HG03097 (cell line): Measurements from ENCODE around the gene IRX3.

Source experiments
- ATAC-seq: cut with Tn5 transposase; IDR thresholded peaks from one replicate; pipeline ENCODE4 v1.9.1; 2021; ENCODE audit not compliant: unreplicated experiment, low FRiP score

Gene IRX3

DNA sequence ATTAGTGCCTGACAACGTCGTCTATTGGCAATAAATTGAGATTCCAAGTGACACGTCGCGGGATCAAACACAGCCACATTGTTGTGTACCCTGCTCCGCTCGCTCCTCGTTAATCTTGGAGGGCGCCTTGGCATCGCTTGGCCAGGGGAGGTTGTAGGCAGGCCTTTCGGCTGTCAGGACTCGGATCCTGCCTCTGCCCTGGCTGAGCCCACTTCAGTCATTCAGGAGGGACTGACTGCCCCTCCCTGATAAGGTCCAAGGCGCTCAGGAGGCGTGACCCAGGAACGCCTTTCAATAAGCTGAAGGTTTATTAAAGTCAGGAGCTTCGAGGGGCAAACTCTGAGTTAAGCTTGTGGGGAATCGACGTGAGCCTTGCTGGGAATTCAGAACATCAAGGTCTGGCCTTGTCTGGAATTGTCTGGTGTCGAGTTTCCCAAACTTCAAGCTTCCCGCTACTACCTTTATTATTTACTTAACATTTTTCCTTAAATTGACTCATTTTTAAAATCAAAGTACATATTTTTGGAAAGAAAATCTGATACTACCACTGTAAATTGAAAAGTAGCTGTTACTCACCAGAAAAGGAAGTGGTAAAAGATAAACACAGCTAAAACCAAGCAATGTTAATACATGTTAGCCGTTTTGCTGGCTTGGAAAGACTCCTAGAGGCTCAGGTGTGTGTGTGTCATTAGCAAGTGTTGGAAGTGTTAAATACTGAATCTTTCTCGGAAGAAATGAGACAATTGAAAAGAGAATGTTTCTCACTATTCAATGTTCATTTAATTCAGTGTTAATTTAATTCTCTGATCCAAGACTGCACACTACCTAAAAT lies 5.3 kb upstream of the IRX3 start:
- no peak for ATAC-seq

DNA sequence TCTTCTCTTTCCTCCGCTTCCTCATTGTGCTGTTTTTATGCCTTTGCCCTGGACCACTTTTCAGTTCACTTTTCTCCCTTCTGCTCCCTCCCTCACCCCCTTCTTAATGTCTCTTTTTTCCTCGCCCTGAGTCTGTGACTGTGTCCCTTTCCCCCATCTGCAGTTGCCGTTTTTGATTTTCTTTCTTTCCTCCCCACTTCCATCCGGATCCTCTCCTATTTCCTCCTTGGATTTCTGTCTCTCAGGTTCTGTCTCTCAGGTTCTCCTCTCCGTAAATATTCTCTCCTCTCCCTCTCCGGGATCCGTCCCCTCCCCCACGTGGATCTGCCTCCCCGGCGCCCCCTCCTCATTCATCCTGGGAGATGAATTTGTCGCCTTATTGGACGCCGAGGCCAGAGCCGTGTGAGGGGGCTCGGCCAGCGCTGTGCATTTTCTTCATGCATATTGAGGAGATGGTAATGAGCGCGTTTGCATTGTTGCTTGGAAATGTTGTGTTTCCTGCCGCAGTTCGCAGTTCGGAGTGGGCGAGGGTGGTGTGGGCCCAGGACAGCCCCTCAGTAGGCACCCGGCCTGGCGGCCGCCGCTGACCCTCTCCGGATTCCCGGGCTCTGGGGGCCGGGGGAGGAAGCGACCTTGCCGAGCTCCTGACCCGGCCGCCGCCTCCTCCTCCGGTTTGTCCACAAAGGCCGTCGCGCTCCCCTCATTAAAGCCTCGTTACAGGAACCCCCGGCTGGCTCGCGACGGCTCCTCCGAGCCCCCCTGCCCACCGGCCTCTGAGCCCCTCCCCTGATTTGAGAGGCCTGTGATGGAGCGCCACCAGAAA lies 4.5 kb upstream of the IRX3 start:
- no peak for ATAC-seq

DNA sequence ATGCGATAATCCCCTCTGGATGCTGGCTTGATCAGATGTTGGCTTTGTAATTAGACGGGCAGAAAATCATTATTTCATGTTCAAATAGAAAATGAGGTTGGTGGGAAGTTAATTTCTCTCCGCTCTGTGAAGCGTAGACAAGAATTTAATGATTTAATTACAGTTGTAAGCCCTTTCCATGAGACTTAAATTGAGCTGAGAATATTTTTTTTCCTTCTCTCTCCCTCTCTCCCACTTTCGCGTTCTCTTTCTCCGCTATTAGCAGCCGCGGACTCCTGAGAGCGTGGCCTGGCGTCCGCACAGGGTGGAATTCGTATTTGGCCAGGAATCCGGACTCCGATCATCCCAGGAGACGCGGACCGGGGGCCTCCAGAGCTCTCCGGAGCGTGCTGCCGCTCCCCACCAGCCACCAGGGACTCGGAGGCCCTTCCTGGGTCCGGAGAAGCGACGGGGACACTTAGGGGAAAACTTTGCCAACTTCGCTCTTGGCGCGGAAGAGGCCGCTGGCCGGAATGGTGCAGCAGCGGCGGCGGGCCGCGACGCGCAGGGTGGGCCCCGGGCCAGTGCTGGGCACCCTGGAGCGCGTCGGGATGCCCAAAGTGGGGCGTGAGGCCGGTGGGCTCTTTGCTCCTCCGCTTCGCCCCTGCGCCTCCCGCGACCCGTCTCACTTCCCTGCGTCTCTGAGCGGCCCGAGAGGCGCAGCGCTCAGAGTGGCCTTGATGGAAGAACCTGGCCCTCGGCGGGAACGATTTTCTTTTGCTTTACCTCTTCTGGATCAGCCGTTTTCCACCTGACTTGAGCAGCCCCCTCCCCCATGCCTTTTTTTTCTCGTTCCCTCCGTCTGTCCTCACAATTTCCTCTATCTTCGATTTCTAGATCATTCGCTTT lies 3.6 kb upstream of the IRX3 start:
- no peak for ATAC-seq

DNA sequence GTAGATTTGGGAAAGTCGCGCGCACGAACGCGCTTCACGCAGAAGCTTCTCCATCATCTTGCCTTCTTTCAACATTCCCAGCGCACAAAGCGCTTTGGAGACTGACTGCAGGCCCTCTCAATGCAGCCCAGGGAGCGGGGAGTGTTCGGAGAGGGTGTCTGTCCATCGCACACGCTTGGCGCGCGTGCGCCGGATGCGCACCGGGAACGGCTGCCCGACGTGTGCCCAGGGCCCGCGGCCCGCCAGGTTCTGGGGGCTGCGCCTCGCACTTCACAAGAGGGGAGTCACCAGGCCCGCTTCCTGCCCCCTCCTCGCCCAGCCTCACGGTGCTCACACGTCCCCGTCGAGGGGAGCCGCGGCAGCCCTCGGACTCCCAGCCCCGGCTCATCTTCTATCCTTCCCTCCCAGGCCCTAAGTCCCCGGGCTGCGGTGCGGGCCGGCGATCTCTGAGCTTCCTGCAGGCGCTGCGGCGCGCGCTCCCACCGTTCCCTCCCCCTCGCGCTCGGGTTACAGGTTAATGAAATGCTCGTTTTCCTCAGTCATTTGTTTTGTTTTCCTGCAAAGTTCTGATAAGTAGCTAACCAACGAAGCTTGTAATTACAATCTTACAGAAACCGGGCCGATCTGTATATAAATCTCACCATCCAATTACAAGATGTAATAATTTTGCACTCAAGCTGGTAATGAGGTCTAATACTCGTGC lies 2.8 kb upstream of the IRX3 start:
- no peak for ATAC-seq

DNA sequence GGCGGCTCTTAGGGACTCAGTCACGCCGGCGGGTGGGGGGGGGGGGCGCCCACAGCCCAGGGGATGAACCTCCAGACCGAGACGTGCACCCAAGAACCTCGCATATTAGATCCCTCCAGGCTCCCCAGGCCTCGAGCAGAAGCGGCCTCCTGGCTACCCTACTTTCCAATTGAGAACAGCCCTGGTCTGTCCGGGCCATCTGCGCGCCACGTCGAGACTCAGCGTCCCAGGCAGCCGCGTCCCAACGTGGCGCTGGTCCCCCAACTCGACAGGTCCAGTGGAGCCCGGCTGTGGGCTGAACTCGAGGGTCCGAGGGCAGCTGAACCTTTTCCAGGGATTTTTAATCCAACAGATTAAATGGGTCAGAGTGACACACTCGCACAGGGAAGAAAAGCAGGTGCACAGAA lies 2.3 kb upstream of the IRX3 start:
- no peak for ATAC-seq

DNA sequence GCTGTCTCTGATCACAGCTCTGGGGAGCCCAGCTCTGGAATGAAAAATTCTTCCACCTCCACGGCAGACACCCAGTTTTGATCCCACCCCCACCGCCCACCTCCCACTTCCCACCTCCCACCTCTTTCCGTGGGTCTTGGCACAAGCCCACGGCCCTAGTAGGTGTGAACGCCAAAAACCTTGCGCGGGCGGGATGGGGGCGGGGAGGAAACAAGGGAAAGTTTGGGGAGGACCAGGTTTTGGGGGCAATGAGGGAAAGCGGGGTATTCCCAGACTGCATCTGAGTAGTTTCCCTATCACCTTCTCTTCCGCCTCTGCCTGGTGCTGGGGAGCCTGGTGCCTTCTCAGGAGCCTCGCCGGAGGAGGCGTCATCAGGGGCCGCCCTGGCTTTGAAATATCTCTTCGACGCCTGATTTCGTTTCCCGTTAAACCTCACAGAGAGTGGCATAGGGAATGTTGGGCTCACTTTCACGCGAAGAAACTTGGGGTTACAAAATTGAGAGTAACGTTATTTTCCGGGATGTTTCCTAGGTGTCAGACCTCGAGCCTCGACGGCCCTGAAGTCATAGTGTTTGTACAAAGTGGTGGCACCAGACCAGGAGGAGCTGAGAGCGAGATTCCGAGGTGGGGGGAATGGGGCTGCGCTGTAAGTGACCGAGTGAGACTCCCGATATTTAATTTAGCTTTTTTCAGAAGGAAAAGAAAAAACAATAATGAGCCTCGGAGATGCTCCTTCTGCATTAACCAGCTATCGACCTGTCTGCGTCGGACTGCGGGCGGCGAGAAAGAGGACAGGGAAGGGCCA lies 1.6 kb upstream of the IRX3 start:
- no peak for ATAC-seq

DNA sequence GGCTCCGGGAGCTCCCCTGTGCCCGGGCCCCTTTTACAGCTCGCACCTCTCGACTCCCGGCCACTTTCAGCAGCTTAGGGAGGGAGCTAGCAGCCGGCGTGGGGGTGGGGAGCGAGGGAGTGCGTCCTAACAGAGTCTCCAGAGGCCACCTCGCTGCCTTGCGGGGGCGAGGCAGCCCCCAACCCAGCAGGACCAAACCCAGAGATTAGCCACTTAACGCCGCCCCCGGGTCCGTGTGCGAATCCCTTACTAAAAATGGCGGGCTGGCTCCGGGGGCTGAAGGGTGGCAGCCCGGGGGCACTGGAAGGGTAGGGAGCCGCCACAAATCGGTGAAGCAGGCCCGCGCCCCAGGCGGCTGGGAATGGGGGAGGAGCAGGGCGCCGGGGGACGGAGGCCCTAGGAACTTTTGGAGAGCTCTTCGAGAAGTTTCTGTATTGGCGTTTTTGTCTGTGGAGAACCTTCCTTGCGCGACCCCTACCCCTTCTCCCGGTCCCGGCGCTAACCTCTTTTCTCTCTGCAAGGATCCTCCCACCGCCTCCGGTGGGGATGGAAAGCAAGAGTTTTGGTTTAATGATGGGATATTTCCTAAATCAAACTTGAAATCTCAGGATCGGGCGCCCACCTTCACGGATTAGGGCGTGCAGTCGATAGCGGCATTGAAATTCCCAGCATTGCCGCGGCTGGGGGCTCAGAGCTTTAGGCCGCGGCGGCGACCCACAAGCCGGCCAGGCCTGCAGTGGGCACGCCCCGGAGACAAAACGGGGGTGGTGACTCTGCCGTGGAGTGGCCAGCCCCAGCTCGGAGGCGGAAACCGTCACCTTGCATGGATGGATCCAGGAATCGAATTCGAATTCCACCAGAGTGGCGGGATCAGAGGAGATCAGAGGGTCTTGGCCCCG lies 793 bp upstream of the IRX3 start:
- no peak for ATAC-seq

DNA sequence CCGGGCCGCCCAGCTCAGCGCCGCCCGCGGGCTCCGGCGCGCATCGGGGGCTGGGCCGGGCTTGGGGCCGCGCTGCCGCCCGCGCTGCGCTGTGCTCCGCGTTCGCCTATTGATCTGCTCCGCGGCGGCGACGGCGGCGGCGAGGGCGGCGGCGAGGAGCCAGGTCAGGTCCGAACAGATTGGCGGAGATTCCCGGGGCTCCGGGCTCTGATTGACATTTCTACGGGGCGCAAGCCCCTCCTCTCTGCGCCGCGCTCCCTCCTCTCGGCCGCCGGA lies 559 bp downstream of the IRX3 start:
- no peak for ATAC-seq

DNA sequence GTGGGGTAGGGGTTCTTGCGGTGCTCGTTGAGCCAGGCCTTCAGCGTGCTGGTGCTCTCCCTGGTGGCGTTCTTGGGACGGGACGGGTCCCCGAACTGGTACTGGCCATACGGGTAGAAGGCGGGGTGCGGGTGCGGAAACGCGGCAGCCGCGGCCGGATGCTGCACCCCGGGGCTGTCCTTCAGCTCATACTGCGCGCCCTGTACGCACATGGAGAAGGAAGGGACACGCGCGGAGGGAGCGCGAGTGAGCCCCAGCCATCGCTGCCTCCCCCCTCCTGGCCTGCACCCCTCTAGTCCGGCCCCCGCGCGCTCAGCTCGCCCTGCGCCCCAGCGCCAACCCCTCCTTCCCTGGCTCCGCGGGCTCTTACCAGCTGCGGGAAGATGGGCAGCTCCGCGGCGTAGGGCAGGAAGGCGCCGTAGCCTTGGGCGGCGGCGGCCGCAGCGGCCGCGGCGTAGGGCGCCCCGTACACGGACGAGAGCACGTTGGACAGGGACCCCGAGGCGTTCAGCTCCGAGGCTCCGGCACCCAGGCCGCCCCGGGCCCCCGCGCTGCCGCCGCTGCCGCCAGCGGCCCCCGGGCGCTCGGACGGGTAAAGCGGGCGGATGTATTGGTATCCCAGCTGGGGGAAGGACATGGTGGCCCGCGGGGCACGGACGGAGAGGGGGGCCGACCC lies 1.0 kb downstream of the IRX3 start:
- ATAC-seq: no peak

DNA sequence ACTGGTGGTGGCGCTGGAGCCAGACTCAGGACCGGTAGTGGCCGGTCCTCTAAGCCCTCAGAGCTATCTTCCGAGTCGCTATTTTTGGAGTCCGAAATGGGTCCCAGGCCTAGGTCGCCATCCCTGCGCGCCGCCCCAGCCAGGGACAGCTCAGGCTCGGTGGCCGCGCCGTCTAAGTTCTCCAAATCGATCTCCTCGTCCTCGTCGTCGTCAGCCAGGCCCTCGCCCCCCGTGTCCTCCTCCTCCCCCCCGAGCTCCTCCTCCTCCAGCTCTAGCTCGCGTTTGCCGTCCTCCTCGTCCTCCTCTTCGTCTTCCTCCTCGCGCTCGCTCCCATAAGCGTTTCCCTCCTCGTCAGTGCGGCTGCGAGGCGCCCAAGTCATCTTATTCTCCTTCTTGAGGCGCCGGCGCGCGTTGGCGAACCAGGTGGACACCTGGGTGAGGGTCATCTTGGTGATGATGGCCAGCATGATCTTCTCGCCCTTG lies 1.6 kb downstream of the IRX3 start:
- no peak for ATAC-seq

DNA sequence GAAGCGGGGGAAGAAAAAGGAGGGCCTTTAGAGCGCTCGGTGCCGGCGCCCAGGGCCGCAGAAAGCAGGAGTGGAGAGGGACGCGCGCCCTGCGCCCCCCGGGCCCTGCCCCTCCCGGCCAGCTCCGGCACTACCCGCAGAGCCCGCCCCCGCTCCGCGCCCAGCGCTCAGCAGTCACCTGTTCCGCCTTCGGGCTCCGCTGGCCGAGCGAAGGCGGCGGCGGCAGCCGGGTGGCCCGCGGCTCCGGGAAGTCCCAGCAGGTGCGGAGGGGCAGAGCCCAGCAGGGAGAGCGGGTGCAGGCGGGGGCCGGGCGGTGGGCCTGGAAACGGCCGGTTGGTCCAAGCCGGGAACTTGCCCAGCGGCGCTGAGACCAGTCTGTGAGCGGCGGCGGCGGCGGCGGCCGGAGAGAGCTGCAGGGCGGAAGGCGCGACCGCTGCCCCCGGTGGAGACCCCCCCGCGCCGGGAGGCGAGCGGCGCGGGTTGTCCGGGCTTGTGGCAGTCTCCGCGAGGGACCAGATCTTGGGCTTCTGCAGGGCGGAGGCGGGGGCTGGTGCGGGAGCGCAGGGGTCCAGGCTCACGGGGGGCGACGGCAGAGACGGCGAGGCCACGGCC lies 2.2 kb downstream of the IRX3 start:
- no peak for ATAC-seq

DNA sequence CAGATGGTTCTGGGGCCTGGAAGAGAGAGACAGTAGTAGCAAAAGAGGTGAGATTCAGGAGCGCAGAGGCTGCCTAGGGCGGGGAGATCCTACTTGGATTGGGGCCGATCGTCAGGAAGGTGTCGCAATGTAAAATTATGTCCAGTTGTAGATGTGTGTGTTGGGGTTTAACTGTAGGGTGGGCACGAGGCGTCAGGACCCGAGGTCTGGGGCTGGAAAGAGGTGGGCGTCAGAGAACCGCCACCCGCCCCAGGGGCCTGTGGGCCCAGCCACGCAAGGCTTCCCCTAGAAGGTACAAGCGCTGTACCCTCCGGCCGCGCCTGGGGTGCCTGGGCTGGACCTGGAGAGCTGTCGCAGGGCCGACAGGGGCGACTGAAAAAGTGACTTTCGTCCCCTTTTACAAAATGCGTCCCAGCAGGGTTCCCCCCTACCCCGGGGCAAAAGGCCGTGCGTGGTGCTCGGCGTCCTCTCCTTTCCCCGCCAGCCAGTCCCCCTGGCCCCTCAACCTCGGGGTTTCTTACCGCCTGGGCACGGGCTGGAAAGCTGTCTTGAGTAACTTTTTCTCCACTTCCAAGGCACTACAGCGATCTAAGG lies 2.8 kb downstream of the IRX3 start:
- no peak for ATAC-seq

DNA sequence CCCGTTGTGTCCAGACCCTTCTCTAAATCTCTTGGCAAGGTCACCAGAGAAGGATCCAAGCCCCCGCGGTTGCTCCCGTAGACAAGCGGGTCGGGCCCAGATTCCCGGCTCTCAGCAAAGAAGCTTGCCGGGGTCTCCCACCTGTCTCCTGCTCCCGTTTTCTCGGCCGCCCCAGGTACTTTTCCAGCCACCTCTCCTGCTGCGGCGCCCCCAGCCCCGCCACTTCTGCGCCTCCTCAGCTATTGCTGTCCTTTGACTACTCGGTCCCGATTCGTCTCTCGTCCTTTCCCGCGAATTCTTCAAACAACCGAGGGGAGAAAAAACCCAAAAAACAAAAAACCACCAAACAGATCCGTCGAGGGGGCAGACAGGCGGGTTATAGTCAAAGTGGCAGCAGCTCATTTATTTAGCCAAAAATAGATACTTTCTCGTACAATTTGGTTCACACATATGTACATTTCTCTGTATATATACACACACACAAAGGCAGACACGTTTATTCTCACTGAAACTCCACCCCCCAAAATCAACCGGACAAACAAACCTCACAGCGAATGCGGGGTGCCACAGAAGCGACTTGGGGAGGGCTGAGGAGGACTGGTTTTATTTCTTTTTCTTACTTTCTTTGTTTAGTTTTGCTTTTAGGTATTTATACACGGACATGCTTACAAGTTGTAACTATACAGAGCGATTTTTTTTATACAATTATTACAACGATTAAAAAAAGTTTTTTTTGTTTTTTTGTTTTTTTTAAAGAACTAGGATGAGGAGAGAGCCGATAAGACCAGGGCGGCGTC lies 3.5 kb downstream of the IRX3 start:
- ATAC-seq: no peak

DNA sequence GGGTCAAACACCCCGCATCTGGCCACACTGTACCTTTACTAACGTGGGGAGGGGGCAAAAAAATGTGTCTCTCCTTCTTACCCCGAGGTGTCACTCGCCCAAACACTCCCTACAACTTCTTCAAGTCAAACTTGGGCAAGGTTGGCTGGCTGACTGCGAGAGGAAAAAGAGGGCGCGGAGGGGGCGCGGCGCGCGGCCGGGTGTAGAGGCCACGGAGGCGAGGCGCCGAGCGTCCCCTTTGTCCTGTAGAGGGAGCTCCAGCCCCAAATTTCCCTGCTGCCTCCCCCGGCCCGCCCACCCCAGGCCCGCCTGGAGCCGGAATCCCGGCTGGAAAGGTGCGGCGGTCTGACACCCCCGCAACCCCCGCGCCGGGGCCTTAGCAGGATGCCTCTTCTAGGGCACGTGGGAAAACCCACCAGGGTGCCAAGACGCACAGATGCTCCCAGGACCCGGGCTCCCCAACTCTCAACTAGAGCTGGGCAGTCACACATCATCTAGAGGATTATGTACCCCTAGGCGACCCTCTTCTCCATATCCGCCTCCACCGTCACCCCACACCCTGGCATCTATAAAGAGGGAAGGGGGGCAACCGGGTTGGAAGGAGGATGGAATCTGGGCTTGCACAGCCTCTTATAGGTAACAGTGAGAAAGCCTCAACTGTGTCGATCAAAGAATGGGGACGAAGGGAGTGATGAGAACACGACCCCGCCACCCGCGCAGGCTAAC lies 4.2 kb downstream of the IRX3 start:
- no peak for ATAC-seq

DNA sequence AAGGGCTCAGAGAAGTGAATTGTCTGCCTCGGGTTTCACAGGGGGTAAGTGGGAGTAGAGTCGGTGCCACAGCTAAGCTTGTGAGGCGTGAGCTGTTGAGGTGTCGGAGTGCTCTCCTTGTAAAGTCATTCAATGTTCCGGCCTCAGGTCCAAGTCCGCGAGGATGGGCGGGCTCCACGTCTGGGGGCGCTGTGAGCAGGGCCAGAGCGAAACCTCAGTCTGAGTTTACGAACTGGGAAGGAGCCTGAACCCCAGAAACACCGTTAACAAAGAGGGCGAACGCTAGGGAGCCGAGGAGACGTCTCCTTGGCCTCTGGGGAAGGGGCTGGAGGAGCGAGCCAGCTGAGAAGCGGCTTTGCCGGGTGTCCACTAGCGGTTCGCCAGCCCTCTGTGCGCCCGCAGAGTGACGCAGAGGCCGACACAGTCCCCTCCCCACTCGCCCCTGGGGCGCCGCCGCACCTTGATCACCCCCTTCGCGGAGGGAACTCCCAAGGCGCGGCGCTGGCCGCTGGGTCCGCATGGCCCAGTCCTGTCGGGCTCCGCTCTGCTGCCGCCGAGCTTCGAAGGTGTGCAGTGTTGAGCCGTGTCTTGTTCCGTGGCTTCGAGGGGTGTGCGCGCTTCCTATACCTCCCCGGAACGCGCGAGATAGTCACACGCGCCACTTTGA lies 4.9 kb downstream of the IRX3 start:
- no peak for ATAC-seq
